ENCODE results near the gene ABCD4.

ABCD4 gene

GRCh38 chr14:74260525-74261233 is 42.1 kb downstream of the ABCD4 start:
- no peaks in the 10 kb centered on the region for H3K79me2 ChIP-seq (ENCODE audit: insufficient read depth, low read length)
- H3K4me1 ChIP-seq (ENCODE audit: insufficient read depth, low read length, poor library complexity, severe bottlenecking), result peaks cover 9% of the 10 kb centered on the region
- no peak overlapping the region for H3K4me3 ChIP-seq (ENCODE audit: low read length, poor library complexity, severe bottlenecking)
- H2AFZ ChIP-seq (ENCODE audit: low read length), result no peak overlapping the region
- H3K9ac ChIP-seq (ENCODE audit: low read depth, low read length, poor library complexity, severe bottlenecking), result no peak overlapping the region
- H3K27me3 ChIP-seq (ENCODE audit: insufficient read depth, low read length, poor library complexity, severe bottlenecking), result no peaks in the 10 kb centered on the region
- TF ChIP-seq EZH2phosphoT487 (IDR thresholded peaks at IDR 0.05; ENCODE audit: borderline replicate concordance) (no peak), CTCF (conservative IDR thresholded peaks at IDR 0.05; ENCODE audit: low read length) (no peak)
- H3F3A ChIP-seq (ENCODE audit: low read depth), result no peaks in the 10 kb centered on the region
- H3K36me3 ChIP-seq (ENCODE audit: insufficient read depth, low read length), result no peaks in the 10 kb centered on the region
- no peaks in the 10 kb centered on the region for H4K20me1 ChIP-seq (ENCODE audit: insufficient read depth, low read length, poor library complexity, severe bottlenecking)
- H3K4me2 ChIP-seq (ENCODE audit: low read depth, low read length, poor library complexity, severe bottlenecking), result no peak overlapping the region
- no peaks in the 10 kb centered on the region for H3K9me2 ChIP-seq (replicated peaks; ENCODE audit: low read depth, low read length)
- no peaks in the 10 kb centered on the region for H3K9me3 ChIP-seq (ENCODE audit: insufficient read depth, low read depth, low read length)

- Histone ChIP-seq H3K4me1 (ENCODE audit: insufficient read depth, low read length, poor library complexity, severe bottlenecking) (peaks cover 9% of the 10 kb centered on the region), H3K4me2 (ENCODE audit: low read depth, low read length, poor library complexity, severe bottlenecking) (no peak overlapping the region), H2AFZ (ENCODE audit: low read length) (no peak overlapping the region), H3K9ac (ENCODE audit: low read depth, low read length, poor library complexity, severe bottlenecking) (no peak overlapping the region), H3K79me2 (ENCODE audit: insufficient read depth, low read length) (no peaks in the 10 kb centered on the region), H3K9me2 (replicated peaks; ENCODE audit: low read depth, low read length) (no peaks in the 10 kb centered on the region), H3F3A (ENCODE audit: low read depth) (no peaks in the 10 kb centered on the region), H4K20me1 (ENCODE audit: insufficient read depth, low read length, poor library complexity, severe bottlenecking) (no peaks in the 10 kb centered on the region), H3K9me3 (ENCODE audit: insufficient read depth, low read depth, low read length) (no peaks in the 10 kb centered on the region), H3K27me3 (ENCODE audit: insufficient read depth, low read length, poor library complexity, severe bottlenecking) (no peaks in the 10 kb centered on the region), H3K36me3 (ENCODE audit: insufficient read depth, low read length) (no peaks in the 10 kb centered on the region), H3K4me3 (ENCODE audit: low read length, poor library complexity, severe bottlenecking) (no peak overlapping the region)
- TF ChIP-seq CTCF (conservative IDR thresholded peaks at IDR 0.05; ENCODE audit: low read length), result no peak
- TF ChIP-seq EZH2phosphoT487 (IDR thresholded peaks at IDR 0.05; ENCODE audit: borderline replicate concordance), result no peak
Measured at GRCh38 chr14:74259513-74259912, 43.2 kb downstream of the ABCD4 start.

- H3K9ac ChIP-seq (ENCODE audit: low read depth, low read length, poor library complexity, severe bottlenecking), result no peak overlapping the region
- H3F3A ChIP-seq (ENCODE audit: low read depth), result no peaks in the 10 kb centered on the region
- H3K4me2 ChIP-seq (ENCODE audit: low read depth, low read length, poor library complexity, severe bottlenecking), result no peak overlapping the region
Measured at GRCh38 chr14:74258764-74259035, 44.0 kb downstream of the ABCD4 start.

More at GRCh38 chr14:74258764-74259035, 44.0 kb downstream of the ABCD4 start:
- Histone ChIP-seq H3K27me3 (ENCODE audit: insufficient read depth, low read length, poor library complexity, severe bottlenecking) (no peaks in the 10 kb centered on the region), H3K79me2 (ENCODE audit: insufficient read depth, low read length) (no peaks in the 10 kb centered on the region), H3K4me1 (ENCODE audit: insufficient read depth, low read length, poor library complexity, severe bottlenecking) (peaks cover 9% of the 10 kb centered on the region), H3K36me3 (ENCODE audit: insufficient read depth, low read length) (no peaks in the 10 kb centered on the region), H3K9me3 (ENCODE audit: insufficient read depth, low read depth, low read length) (no peaks in the 10 kb centered on the region), H3K4me3 (ENCODE audit: low read length, poor library complexity, severe bottlenecking) (no peak overlapping the region), H3K9me2 (replicated peaks; ENCODE audit: low read depth, low read length) (no peaks in the 10 kb centered on the region), H2AFZ (ENCODE audit: low read length) (no peak overlapping the region), H4K20me1 (ENCODE audit: insufficient read depth, low read length, poor library complexity, severe bottlenecking) (no peaks in the 10 kb centered on the region)
- TF ChIP-seq EZH2phosphoT487 (IDR thresholded peaks at IDR 0.05; ENCODE audit: borderline replicate concordance) (no peak), CTCF (conservative IDR thresholded peaks at IDR 0.05; ENCODE audit: low read length) (no peak)
